K562 (cell line): ENCODE results near the gene CNPPD1. TPM values are rescaled to one million over a fixed set of nuclear protein-coding genes. Genes with fewer than 3 reads are reported as not detected.
A peak's percentile ranks its signal among the peaks of the same experiment; 100 is the strongest.

Source experiments
- BHLHE40 ChIP-seq: IDR thresholded peaks from 2 replicates; pipeline ENCODE4 v1.6.1; 2011; ENCODE audit warnings: low read length, improper control_type of control experiment
- CEBPG ChIP-seq, 3 experiments: fragments of 200-800 bp in 1 of 3; sonication (Bioruptor generic) in 1 of 3; sonication (generic) in 1 of 3; formaldehyde crosslinking in 1 of 3; IDR thresholded peaks in 2 of 3; conservative IDR thresholded peaks in 1 of 3; 2 replicates each; pipeline versions ENCODE4 v1.6.1 to v1.8.0; 2016 to 2022; ENCODE audit warnings: missing compliant biosample characterization in 2 of 3, missing genetic modification characterization in 2 of 3, mild to moderate bottlenecking in 1 of 3, missing genetic modification reagents in 1 of 3
- CHD7 ChIP-seq: fragments of 200-600 bp; sonication (generic); IDR thresholded peaks from one replicate; pipeline ENCODE4 v1.6.1; 2012; ENCODE audit warnings: mild to moderate bottlenecking, low read depth, low read length, inconsistent platforms
- REST ChIP-seq, 2 experiments: fragments of 450-650 bp; formaldehyde crosslinking in 1 of 2; IDR thresholded peaks; 2 replicates each; pipeline versions ENCODE4 v1.4.0 to v1.6.1; 2014 to 2020; ENCODE audit warnings: mild to moderate bottlenecking in 2 of 2, borderline replicate concordance in 1 of 2, low read depth in 1 of 2
- ZFX ChIP-seq: sonication (generic); formaldehyde crosslinking; IDR thresholded peaks from 2 replicates; pipeline ENCODE4 v1.8.0; 2022; ENCODE audit warnings: mild to moderate bottlenecking, missing genetic modification reagents, moderate library complexity
- polyA plus RNA-seq, 8 experiments: library from polyadenylated mRNA; depleted of rRNA in 4 of 8; stranded (reverse) in 5 of 8; unstranded in 3 of 8; fragments of >200 nt; fragmentation: Nextera tagmentation in 2 of 8; fragmentation: Illumina TruSeq in 1 of 8; extraction: Ambion mirVana in 2 of 8; extraction: Trizol in 1 of 8; gene quantifications; 2 replicates each; pipeline versions ENCODE4 v1.2.1 to v1.2.3, GENCODE V29; 2011 to 2014; ENCODE audit warnings: inconsistent platforms in 1 of 8, missing spikeins in 1 of 8
- total RNA-seq, 7 experiments: library from RNA; depleted of rRNA in 6 of 7; stranded (reverse); fragments of >200 nt in 6 of 7; fragmentation: Illumina TruSeq in 2 of 7; extraction: Trizol in 2 of 7; gene quantifications; 2 replicates each; pipeline versions ENCODE4 v1.2.1 to v1.2.3, GENCODE V29; 2011 to 2021; ENCODE audit warnings: low replicate concordance in 1 of 7

The CNPPD1 gene
- total and polyA plus RNA-seq, 9 of the 15 experiments (the other 6 are each of a cell fraction or from before 2014, with no cell fraction given): 9.9 to 53.5 (median 27.0) TPM

- TF ChIP-seq CHD7: no peak
- peak; percentile 54 for TF ChIP-seq REST (IDR thresholded peaks at IDR 0.05; ENCODE audit: borderline replicate concordance)
- no peak; the same call in 1 of the 2 replicates for TF ChIP-seq REST (CRISPR knock-in tag; IDR thresholded peaks at IDR 0.05; ENCODE audit: low read depth)
- TF ChIP-seq CEBPG (CRISPR knock-in tag; IDR thresholded peaks at IDR 0.05): no peak
- TF ChIP-seq CEBPG (tag; conservative IDR thresholded peaks at IDR 0.05 in 1 of 2, IDR thresholded peaks at IDR 0.05 in 1 of 2): no peak
- peak; percentile 96 for TF ChIP-seq BHLHE40
- TF ChIP-seq ZFX (CRISPR knock-in tag): peak; percentile 84
These were observed 42.3 kb upstream of the CNPPD1 start, which contains the start of gene ABCB6 (continued) for GRCh38 chr2:219218732-219219701.
